Umbilical cord (tissue), 2 donors: ENCODE data around the gene CASTOR2. TPM values are rescaled to one million over a fixed set of nuclear protein-coding genes. Genes with fewer than 3 reads are reported as not detected.
"Not testable (repeated sequence)": the region's sequence is repeated elsewhere in the genome, so short reads cannot be mapped to it uniquely, and the experiment has no call there.

ENCODE experiments used
- DNase-seq: peaks from one replicate; pipeline ENCODE4 v3.0.0-alpha.2; 2015; ENCODE audit warnings: low spot score
- total RNA-seq: library from RNA; depleted of rRNA; stranded (reverse); fragments of >200 nt; gene quantifications from one replicate; pipeline ENCODE4 v1.2.3, GENCODE V29; 2014; ENCODE audit warnings: low replicate concordance; ENCODE audit not compliant: insufficient read depth

Gene CASTOR2
- total RNA-seq: 5.8 TPM

- not testable (repeated sequence) for DNase-seq
Measured at GRCh38 chr7:74964511-74965119, at the start of gene CASTOR2. CASTOR2 (plus strand) TSS chr7:74964705; CDS start chr7:74964986, 281 bp downstream.

DNA sequence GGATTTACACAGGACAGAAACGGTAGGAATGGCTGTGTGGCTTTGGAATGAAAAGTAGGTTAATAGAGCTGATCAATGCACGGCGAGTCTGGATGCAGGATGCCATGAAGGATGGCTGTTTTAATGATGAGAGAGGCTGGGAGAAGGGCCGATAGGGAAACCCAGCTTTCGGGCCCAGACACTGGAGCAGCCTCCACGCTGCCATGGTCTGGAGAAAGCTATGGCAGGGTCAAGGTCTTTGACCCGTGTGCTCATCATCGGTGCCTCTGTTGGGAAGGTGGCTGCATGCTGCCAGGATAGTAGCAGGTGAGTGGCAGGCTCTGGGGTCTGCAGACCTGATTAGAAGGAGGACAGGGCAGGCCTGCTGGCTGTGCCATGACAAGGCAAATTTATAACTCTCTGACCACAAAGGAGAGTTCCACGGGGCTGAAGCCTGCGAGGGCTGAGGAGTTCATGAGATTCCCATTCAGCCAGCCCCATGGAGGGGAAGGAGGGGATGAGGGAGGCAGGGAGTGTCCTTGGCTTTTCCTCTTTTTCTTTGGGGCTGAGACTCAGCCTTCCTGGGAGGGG is 42.1 kb upstream of the CASTOR2 start:
- DNase-seq: not testable (repeated sequence)

- DNase-seq: not testable (repeated sequence)
Measured at GRCh38 chr7:74923644-74924043, 40.9 kb upstream of the CASTOR2 start.

DNA sequence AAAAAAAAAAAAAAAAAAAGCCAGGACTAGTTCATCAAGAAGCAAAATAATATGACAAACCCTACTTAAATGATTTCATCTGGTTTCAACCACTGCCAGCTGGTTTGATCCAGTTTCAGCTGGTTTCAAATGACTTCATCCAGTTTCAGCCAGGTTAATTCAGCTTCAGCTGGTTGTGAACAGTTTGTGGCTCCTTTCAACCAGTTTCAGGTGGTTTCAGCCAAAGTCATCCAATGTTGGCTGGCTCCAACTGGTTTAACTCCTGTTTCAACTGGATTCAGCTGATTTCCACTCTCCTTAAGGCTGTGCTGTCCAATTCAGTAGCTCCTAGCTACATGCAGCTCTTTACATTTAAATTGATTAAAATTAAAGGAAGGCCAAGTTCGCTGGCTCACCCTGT is 37.5 kb upstream of the CASTOR2 start:
- DNase-seq: not testable (repeated sequence)

DNA sequence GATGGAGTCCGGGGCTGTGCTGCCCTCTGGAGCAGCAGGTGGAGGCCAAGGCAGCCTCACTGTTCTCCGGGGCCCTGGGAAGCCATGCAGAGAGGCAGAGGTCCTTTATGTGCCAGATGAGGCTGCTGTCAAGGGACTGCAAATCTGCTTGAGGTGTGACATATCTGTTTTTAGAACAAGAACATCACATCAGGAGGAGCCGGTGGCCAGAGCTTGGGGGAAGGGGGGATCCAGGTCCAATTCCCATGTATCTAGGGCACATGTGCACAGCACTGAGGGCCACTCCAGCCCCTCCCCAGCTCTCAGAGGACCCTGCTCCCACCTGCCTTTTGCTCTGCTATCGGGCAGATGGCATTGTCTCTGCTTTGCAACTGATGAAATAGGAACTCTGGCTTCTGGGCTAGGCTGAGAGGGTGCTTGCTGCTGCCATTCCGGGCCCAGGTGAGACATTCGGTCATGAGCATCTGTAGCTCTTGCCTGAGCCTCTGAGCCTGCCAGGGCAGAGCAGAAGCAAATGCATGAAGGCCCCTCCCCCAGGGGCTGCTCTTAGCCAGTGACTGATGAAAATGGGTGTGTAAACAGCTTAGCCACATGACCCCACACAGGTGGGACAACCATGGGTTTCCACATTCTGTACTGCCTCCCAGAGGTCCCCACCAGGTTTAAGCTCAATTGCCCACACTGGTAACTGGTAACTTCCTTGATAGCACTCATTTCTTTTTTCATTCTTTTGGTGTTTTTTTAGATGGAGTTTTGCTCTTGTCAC is 32.8 kb upstream of the CASTOR2 start:
- DNase-seq: not testable (repeated sequence)

- not testable (repeated sequence) for DNase-seq
Measured at GRCh38 chr7:74939429-74939828, 25.1 kb upstream of the CASTOR2 start.

- not testable (repeated sequence) for DNase-seq
Measured at GRCh38 chr7:74941302-74942069, 23.0 kb upstream of the CASTOR2 start.

- not testable (repeated sequence) for DNase-seq
Measured at GRCh38 chr7:74943923-74944322, 20.6 kb upstream of the CASTOR2 start.

DNA sequence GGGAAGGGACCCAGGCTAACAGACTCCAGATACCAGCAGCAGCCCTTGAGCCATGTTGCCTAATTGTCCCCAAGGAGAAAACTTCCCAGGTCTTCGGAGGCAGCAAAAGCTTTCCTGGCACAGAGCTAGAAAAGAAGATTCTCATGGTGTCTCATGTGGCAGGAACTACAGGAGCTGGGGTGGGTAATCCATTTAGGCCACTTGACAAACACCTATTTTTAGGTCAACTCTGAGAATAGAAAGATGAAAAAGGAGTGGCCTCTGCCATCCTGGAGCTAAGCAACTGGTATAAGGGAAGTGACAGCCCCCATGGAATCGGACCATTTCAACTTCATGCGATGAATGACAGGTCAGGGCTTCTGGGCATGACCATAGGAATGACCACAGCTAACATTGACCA is 16.8 kb upstream of the CASTOR2 start:
- DNase-seq: not testable (repeated sequence)

DNA sequence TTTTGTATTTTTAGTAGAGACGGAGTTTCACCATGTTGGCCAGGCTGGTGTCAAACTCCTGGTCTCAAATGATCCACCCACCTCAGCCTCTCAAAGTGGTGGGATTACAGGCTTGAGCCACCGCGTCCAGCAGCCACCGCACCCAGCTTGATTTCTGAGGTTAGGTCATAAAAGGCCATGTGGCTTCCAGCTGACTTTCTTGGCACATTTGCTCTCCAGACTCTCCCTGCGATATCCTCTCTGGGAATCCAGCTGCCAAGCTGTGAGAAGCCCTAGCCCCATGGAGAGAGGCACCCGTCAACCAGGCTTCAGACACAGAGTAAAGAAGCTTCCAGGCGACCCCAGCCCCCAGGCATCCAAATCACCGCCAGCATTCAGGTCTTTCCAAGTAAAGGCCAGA is 10.7 kb upstream of the CASTOR2 start:
- DNase-seq: not testable (repeated sequence)

- DNase-seq: not testable (repeated sequence)
Measured at GRCh38 chr7:74958328-74958727, 6.2 kb upstream of the CASTOR2 start.

DNA sequence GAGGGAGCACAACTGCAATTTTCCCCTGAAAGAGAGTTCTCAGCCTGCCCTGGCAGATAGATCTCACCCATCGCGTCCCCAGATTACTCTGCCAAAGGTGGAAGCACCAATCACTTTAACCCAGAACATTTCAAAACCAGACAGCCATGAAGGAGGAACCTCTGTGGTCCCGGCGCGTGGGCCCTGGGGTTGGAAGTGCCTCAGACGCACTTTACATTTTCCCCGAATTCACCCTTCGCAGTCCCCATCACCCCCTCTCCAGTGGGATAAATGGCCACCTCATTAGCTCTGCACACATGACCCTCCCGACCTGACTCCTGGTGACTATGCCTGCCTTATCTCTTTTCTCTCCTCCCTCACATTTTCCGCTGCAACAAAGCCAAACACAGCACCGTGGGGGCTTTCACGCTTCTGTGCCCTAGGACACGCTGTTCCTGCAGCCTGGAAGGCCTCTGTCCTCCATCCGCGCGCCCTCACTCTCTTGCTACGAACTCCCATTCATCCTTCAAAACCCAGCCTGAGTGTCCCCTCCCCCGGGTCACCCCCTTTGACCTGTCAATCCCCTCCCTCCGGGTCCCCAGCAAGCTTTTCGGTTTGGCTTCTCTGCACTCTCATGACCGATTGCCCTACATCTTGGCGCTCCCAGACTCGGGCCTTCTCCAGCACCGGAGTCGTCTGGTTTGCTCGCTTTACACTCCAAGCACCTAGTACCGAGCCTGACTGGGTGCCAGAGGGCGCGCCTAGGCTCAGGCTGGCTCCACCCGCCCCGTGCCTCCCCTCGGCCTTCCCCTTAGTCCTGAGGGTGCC is 598 bp upstream of the CASTOR2 start:
- not testable (repeated sequence) for DNase-seq

DNA sequence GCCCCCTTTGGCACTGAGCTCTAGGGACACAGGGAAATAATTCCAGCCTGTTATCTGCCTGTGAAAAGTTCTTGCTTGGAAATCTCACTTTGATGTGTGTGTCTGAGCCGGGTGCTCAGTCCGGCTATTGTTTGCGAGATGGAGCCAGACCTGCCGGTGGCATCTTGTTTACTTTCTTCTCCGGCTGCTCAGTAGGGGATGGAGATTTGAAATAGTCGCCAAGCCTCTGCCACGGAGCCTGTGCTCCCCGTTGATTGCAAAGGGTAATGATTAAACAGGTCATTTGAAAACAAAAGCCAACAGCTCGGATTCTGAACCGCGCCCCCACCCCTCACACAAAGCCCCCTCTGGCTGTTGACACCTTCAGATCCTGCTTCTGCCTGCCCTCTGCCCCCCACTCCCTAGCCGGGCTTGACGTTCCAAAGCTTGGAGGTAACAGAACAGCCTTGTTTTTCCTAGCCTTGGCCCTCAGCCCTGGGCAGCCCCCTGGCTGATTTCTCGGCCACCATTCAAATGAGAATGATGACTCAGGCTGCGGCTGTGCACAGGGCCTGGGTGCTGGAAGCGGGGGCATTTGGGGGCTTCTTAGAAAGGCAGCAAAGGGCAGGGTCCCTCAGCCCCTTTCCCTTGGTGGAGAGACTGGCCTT is 1.8 kb downstream of the CASTOR2 start:
- not testable (repeated sequence) for DNase-seq

- DNase-seq: not testable (repeated sequence)
Measured at GRCh38 chr7:74966909-74967308, 2.4 kb downstream of the CASTOR2 start.

GRCh38 chr7:74971431-74971830 is 6.9 kb downstream of the CASTOR2 start:
- not testable (repeated sequence) for DNase-seq

- DNase-seq: not testable (repeated sequence)
Measured at GRCh38 chr7:74972377-74972776, 7.9 kb downstream of the CASTOR2 start.

DNA sequence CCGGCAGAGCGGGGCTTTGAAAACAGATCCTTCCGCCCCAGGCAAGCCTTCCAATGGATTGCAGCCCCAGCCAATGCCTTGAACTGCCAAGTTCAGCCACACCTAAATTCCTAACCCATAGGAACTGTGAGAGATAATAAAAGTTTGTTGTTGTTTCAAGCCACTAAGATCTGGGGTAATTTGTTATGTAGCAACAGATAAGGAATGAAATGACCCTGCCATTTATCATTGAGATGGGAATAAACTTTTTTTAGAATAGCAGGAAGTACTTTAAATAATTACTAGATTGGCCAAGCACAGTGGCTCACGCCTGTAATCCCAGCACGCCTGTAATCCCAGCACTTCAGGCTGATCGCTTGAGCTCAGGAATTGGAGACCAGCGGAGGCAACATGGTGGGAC is 11.5 kb downstream of the CASTOR2 start:
- DNase-seq: not testable (repeated sequence)

- not testable (repeated sequence) for DNase-seq
Measured at GRCh38 chr7:74977523-74977922, 13.0 kb downstream of the CASTOR2 start.

DNA sequence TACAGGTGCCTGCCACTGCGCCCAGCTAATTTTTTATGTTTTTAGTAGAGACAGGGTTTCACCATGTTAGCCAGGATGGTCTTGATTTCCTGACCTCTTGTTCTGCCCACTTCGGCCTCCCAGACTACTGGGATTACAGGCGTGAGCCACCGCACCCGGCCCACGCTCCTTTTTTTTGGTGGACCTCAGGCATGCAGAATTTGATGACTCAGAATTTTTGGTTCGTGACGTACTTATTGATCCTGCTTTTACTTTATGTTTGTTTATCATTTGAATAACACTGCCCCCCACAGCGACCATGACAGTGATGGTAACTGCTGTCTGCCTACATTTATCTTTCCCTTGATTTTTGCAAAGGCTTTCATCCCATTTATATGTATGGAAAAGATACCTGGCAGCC is 23.9 kb downstream of the CASTOR2 start:
- not testable (repeated sequence) for DNase-seq

- no peak for DNase-seq
Measured at GRCh38 chr7:74993121-74993520, 28.6 kb downstream of the CASTOR2 start.
